Epidermal melanocyte (primary cell): ENCODE measurements around the gene WDR18.

Experiments used
- DNase-seq: peaks from one replicate; pipeline ENCODE4 v3.0.0; 2011; ENCODE audit warnings: low spot score; ENCODE audit not compliant: insufficient read length

The WDR18 gene, protein sequence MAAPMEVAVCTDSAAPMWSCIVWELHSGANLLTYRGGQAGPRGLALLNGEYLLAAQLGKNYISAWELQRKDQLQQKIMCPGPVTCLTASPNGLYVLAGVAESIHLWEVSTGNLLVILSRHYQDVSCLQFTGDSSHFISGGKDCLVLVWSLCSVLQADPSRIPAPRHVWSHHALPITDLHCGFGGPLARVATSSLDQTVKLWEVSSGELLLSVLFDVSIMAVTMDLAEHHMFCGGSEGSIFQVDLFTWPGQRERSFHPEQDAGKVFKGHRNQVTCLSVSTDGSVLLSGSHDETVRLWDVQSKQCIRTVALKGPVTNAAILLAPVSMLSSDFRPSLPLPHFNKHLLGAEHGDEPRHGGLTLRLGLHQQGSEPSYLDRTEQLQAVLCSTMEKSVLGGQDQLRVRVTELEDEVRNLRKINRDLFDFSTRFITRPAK

DNA sequence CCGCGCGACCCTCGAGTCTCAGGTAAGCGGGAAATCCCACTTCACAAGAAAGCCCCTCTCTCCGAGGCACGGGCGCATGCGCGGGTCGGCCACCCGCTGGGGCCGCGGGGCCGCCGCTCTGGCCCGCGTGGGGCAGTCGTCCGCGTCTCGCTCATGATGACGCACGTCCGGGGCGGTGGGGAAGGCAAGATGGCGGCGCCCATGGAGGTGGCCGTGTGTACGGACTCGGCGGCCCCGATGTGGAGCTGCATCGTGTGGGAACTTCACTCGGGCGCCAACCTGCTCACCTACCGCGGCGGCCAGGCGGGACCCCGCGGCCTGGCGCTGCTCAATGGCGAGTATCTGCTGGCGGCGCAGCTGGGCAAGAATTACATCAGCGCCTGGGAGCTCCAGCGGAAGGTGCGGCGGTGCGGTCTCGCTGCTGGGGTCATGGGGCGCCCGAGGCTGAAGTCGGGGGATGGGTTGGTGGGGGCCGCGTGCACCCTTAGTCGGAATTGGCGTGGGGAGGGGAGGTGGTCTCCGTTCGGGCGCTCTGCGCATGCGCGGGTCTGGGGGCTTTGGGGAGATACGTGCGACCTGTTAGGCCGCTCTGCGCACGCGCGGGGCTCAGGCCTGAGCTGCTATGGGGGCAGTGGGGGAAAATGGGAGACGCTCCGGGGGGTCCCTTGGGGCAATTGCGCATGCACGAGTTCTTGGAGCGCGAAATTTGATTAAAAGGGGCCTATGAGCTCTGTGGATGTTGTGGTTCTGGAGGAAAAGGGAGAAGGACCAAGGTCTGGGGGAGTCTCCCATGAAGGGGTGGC is at the start of gene WDR18:
WDR18 (plus strand) TSS at position 181 of the 803 bp plus-strand sequence; CDS start at position 190, 9 bp downstream.
- DNase-seq, result peak; percentile 100

DNA sequence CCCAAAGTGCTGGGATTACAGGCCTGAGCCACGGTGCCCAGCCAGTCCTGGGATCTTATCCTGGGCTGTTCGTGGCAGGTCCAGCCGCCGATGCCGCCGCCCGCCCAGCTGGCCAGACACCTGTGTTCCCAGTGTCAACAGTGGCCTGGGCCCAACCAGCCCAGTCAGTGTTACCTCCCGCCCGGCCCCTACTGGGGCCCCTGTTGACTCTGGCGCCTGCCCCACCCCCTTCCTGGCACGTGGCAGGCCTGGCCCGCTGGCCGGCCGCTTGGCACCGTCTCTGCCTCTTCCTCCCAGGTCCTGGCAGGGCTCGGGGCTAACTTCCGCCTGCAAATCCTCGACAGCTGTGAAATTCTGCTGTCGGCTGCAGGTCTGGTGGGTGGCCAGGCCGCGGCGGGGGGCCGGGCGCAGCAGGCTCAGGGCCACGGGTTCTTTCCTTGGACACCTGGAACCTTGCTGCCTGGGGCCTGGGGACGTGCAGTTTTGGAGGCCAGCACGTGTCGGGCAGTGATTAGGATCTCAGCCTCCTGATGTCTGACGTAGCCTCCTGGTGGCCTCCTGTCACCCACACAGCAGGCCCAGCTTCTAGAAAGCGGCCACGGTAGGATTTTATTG is 49.2 kb upstream of the WDR18 start:
- DNase-seq, result peak; percentile 82

DNA sequence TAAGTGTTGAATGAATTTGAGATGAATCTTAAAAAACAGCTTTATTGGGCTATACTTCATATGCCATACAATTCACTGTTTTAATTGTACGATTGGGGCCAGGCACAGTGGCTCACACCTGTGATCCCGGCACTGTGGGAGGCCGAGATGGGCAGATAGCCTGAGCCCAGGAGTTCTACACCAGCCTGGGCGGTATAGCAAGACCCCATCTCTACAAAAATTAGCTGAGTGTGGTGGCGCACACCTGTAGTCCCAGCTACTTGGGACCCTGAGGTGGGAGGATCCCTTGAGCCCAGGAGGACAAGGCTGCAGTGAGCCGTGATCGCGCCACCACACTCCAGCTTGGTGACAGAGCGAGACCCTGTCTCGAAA is 48.0 kb upstream of the WDR18 start:
- no peak for DNase-seq

DNA sequence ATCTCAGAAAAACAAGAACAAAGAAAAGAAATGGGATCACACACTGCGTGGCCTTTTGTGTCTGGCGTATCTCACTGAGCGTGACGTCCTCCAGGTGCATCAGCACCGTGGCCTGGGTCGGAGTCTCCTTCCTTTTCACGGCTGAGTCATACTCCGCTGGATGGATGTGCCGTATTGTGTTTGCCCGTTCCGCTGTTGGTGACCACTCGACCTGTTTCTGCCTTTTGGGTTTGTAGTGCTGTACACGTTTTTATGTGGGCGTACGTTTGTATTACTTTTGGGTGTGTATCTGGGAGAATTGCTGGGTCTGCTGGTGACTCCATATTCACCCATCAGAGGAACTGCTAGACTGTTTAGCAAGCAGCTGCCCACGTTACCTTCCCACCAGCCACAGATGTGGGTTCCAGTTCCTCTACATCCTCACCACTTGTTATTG is 46.9 kb upstream of the WDR18 start:
- no peak for DNase-seq

DNA sequence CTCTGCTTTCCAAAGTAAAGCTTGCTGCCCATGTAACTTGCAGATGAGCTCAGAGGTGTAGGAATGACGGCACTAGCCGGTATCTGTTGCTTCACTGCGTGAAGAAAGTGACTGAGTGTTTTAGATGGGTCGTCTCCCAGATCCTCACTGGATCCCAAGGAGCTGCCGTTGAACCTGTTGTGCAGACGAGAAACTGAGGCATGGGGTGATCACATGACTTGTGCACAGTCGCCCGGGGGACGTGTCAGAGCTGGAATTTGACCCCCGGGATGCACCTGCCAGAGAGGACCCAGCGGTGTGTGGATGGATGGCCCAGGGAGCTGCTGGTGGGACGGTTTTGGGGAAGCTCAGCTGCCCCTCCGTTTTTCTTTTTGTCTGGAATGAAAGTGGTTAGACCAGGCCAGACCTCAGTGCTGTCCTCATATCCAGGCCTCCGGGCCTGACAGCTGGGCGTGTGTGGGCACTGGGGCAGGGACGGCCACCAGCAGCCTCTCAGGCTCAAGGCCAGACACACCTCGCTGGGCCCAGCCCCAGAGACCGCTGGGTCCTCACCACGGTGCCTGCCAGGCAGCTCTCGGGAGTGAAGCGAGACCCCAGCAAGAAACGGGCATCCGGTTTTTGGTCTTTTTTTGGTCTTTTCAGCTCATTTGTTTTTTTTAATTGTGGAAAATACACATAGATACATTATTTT is 45.8 kb upstream of the WDR18 start:
- DNase-seq, result no peak

DNA sequence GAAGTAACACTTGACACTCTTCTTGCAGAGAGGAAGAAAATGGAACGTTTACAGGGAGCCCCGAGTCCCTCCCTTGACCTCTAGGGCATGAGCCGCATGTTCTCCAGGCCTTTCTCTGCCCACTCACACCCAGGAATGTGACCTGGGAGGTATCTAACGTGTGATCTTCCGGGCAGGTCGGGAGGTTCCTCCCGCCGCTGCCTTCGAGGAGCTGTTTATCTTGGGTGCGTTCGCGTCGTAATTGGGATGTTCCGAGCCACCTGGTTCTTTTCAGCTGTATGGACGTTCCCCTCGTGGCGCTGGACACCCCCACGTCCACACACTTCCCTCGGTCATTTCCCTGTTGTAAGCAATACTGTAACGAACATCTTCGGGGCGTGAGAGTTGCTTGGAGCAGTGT is 44.7 kb upstream of the WDR18 start:
- no peak for DNase-seq

DNA sequence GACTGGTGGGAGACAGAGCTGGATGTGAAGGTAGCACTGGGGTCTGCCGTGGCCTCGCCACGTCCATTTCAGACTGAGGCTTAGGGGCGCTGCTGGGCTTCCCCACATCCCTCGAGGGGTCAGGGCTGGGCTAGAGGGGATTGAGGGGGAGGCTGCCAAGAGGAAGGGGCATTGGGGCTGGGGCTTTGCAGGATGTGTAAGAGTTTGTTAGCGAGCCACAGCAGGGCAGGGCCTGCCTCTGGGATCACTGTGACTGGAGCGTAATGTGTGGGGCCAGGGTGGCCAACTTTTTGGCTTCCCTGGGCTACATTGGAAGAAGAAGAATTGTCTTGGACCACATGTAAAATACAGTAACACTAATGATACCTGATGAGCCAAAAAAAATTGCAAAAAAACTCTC is 44.2 kb upstream of the WDR18 start:
- DNase-seq, result no peak

DNA sequence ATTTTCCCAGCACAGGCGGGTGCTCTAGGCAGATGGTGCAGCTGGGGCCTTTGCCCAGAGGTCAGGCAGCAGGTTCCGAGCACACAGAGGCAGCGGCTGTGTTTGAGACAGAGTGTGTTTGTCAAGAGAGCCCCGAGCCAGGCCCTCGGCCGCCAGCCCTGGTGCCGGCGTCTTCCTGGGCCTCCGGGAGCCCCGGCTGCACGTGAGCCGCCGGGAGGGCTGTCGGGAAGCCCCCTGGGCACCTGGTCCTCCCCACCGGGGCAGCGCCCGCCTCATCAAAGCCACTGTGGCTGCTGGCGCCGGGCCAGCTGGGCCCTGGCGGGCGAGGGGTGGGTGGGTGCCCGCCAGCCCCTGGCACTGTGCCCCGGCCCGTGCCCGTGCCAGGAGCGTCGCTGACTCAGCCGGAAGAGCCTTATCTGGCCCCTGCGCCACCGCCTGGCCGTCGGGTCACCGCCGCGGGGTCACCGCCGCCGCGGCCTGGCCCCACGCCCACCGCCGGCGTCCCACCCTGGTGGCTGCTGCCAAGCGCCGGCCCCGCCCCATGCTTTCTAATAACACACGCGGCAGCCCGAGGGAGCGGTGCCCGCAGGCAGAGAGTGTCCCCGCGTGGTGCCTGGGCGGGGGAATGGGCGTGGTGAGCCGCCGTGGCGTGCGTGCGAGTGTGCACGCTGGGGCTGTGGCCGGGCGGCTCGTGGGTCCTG is 43.4 kb upstream of the WDR18 start:
- DNase-seq, result peak; percentile 85

DNA sequence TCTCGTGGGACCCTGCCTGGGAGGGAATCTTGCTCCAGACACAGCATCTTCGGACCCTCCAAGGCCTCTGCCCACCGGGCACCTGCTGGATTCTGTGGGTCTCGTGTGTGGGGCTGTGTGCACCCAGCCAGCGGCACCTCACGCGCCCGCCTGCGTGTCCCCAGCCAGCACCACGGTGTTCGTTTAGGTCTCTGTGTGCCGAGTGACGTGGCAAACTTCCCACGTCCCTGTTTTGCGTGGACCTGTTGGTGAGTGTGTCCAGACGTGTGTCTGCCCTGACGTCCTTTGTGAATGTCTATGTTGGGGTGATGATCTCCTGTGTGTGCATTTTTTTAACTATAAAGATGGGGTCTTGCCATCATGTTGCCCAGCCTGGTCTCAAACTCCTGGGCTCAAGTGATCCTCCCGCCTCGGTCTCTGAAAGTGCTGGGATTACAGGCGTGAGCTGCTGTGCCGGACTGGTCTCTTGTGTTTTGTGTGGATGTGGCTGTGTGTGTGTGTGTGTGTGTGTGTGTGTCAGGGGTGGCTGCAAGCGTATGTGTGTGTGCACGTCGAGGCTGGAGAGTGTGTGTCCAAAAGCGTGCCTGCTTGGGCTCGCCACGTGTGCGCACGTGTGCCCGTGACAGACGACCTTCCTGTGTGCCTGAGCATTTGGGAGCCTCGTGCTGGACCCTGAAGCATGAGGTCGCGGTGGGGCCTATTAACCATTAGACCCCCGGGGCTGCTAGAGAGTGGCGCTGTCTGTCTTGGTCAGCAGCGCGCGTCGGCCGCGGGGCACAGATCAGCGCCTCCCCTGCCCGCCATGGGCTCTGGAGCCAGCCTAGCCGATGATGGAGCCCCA is 42.6 kb upstream of the WDR18 start:
- no peak for DNase-seq

DNA sequence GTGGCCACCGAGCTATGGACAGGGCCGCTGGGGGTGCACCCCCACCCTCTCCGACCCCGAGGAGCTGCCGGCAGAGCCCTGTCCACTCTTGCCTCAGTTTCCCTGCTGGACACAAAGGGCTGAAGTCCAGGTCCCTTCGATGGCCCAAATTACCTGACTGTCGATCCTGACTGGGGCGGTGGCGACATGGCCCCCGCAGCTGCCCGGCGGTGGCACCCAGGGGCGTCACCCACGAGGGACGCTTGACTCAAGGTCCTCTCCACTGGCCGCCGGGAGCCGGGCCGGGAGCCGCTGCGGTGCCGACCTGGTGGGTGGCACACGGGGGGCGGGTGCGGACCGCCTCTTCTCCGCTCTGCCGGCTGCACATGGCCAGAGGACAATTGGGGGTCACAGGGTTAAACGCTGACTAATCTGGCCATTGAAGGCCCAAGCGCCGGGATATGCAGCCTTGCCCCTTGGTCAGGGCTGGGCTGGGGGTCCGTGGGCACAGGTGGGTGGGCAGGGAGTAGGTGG is 42.0 kb upstream of the WDR18 start:
- no peak for DNase-seq

DNA sequence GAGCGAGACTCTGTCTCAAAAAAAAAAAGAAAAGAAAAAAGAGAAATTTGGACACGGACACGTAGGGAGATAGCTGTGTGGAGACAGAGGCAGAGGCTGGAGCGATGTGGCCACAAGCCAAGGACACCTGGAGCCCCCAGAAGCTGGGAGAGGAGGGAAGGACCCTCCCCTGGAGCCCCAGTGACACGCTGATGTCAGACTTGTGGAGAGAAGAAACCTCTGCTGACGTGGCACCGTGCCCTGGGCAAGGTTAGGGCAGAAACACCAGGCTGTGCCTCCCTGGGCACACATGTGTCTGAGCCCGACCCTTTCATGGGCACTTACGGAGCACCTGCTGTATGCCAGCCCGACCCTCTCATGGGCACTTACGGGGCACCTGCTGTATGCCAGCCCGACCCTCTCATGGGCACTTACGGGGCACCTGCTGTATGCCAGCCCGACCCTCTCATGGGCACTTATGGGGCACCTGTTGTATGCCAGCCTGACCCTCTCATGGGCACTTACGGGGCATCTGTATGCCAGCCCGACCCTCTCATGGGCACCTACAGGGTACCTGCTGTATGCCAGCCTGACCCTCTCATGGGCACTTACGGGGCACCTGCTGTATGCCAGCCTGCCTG is 40.5 kb upstream of the WDR18 start:
- no peak for DNase-seq

DNA sequence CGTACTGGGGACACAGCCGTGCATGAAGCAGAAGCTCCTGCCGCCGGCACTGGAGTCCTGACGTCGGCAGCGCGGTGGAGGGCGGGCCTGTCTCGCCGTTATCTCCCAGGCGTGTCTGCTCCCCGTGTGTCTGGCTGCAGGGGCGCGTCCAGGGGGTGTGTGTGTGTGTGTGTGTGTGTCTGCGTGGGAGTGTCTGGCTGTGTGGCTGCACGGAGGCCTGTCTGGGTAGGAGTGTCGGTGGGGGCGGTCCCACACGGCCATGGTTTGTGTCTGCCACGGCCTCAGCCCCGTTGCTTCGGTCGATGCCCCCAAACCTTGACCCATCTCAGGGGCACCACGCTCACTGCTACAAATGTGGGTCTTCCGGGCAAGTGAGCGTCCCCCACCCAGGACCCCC is 40.0 kb upstream of the WDR18 start:
- DNase-seq, result no peak

DNA sequence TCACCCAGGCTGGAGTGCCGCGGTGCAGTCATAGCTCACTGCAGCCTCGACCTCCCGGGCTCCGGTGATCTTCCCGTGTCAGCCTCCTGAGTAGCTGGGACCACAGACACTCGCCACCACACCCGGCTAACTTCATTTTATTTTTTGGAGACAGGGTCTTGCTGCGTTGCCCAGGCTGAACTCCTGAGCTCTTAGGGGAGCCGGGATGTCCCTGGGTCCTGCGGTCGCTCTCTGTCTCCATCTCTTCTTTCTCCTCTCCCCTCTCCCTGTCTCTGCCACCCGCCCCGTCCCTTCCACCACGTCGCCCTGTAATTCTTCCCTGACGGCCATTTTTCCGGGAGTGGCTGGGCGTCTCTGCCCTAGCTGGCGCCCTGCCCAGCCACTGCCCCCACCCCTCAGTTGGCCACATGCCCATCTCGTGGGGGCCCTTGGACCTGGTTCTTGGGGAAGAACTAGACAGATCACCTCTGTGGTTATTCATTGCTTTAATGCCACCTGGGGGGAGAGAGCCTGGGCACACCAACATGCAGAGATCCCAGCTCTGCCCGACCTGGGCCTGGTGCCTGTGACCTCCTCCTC is 39.4 kb upstream of the WDR18 start:
- DNase-seq, result no peak

DNA sequence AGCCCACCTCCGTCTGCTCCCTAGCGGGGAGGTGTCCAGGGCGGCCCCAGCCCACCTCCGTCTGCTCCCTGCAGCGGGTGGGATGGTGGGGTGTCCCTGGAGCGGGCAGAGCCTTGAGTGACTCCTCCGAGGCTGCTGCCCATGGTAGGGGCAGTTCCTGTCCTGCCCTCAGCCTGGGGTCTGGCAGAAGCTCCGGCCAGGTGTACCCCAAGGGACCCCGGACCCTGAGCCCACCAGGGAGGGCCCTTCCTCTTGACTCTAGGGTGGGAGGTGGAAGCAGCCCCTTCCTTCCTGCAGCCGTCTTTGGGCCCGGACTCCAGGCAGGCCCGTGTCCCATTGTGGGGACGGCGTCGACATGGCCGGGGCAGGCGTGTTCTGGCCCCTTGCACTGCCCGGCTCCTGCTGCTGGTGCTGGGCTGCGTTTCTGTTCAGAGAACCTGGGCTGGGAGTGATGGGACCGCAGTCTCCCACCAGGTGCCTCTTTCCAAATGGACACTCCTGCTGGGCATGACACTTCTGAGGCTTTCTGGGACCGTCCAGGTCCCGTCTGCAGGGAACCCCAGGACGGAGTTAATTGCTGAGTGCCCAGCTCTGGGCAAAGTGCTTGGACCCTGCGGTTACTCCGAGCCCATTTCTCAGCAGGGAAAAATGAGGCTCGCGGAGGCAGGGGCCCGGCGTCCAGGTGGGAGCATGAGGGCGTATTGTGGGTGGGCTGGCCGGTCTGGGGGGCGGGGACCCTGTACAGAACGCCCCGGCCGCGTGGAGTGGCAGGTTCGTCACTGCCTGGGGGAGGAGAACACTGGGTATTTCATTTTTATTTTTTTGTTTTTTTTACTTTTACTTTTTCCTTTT is 38.5 kb upstream of the WDR18 start:
- no peak for DNase-seq

DNA sequence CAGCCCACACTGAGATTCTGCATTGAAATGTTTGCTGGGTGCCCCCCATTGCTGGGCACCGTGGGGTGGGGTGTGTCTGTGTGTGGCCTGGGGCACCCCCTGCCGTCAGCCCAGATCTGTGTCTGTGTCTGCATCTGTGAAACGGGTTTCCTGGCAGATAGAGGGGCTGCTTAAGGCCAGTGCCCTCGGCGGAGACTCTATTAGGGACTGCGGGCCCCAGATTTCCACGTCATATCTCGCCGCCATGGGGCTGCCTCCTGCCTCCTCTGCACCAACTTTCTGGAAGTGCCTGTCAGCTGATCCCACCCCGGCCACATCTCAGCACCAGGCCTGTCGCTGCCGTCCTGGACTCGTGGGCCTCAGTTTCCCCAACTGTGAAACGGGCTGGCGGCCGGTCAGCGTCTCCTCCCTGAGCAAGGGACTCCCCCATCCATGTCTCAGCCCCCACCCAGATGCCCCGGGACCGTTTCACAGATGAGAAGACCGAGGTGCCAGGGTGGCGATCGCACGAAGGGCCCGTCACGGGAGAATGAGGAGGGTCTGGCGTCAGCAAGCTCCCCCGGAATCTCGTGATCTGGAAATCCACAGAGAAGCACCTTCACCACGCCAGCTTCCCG is 36.9 kb upstream of the WDR18 start:
- no peak for DNase-seq

DNA sequence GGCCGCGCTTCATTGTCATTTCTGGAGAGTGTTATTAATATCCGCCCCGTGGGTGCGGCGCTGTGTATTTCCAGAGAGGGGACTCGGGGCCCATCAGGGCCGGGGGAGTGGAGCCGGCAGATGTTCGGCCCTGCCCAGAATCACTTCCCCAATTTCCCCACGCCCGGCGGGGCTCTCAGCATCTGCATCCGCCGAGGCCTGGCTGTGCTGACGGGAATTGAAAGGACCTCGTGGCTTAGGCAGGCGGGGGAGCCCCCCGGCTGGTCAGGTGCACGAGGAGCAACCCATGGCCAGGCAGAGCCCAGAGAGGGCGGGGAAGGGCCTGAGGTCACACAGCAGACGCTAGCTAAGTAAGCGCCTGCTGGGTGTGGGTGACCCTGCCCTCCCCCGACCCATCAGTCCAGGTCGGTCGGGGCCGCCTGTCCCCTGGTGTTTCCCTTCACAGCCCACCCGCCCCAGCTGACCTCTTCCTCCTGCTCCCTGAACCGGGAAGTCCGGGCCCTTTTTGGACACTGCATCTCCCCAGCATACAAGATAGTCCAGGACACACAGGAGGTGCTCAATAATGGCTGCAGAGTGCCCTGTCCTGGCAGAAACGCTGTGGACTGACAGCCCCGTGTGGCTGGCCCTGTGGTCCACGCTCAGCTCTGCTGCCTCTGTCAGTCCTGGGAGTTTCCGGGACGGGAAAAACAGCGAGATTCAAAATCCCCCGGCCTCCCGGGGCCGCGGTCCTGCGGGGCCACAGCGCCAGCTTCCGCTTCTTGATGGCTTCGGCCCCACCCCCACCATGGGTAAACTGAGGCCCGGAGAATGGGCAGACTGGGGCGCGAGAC is 36.2 kb upstream of the WDR18 start:
- no peak for DNase-seq
